ENCODE measurements around the gene CEP152.

DNA sequence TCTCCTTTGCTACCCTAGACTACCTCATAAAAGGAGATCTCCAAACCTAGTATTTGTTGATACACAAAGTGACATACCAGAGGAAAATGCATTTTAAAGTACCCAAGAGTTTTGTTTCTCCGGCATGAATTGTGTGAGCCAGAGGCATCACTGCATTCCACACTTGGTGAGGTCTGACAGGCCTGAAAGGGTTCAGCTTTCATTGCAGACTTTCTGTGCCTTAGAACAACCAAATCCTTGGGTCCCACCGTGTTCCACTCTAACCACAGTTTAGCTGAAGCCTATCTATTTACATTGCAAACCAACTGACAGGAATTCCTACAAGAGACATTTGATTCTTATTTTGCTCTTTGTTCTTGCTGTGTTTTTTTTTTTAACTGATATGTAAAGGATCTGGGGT lies 46.1 kb upstream of the CEP152 start:
- TF ChIP-seq, protein P1, sequence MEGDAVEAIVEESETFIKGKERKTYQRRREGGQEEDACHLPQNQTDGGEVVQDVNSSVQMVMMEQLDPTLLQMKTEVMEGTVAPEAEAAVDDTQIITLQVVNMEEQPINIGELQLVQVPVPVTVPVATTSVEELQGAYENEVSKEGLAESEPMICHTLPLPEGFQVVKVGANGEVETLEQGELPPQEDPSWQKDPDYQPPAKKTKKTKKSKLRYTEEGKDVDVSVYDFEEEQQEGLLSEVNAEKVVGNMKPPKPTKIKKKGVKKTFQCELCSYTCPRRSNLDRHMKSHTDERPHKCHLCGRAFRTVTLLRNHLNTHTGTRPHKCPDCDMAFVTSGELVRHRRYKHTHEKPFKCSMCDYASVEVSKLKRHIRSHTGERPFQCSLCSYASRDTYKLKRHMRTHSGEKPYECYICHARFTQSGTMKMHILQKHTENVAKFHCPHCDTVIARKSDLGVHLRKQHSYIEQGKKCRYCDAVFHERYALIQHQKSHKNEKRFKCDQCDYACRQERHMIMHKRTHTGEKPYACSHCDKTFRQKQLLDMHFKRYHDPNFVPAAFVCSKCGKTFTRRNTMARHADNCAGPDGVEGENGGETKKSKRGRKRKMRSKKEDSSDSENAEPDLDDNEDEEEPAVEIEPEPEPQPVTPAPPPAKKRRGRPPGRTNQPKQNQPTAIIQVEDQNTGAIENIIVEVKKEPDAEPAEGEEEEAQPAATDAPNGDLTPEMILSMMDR (IDR thresholded peaks at IDR 0.05) = no peak
- TF ChIP-seq POLR2A (IDR thresholded peaks at IDR 0.05) = no peak

Measured in uterus (tissue), 2 donors.